Measurements from ENCODE around the gene ADCY3.
"Not testable (repeated sequence)": the region's sequence is repeated elsewhere in the genome, so short reads cannot be mapped to it uniquely, and the experiment has no call there.

Gene ADCY3

DNA sequence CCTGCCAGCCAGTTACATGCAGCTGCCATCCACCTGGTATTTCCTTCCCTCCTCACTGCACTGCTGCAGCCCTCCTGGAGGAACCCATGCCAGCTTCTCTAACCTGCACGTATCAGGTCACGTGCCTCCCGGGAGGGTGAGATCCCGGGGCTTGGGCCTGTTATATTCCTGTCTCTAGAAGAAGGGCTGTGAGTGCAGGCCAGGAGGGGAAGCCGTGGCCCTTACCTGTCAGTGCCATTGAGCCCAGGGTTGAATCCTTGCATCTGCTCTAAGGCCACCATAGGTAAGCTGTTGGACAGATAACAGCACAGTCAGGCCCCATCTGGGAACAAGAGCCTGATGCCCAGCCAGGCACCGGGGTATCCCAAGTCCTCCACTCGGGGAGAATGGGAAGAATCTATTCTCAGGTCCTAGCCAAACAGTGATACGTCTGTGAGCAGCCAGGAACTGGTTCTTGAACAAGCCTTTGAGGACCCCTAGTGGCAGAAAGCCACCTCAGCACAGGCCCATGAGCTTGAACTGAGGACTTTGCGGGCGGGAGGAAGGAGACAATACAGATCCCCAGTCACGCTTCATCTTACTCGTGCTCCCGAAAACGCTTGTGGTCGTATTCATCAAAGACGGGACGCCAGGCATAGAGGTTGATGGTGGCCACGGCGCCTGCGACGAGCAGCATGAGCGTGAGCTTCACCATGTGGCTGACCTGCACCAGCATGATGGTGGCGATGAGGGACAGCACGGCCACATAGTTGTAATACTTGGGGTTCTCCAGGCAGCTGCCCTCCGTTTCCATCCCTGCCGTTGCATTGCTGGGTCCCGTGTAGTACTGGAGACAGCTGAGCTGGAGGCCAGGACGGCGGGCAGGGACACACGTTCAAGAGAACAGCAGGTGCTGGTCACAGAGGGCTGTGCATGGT lies 92.5 kb downstream of the ADCY3 start:
- DNase-seq = peak; percentile 73

- no peak for DNase-seq
These were observed 93.3 kb downstream of the ADCY3 start for GRCh38 chr2:24826773-24827145.

DNA sequence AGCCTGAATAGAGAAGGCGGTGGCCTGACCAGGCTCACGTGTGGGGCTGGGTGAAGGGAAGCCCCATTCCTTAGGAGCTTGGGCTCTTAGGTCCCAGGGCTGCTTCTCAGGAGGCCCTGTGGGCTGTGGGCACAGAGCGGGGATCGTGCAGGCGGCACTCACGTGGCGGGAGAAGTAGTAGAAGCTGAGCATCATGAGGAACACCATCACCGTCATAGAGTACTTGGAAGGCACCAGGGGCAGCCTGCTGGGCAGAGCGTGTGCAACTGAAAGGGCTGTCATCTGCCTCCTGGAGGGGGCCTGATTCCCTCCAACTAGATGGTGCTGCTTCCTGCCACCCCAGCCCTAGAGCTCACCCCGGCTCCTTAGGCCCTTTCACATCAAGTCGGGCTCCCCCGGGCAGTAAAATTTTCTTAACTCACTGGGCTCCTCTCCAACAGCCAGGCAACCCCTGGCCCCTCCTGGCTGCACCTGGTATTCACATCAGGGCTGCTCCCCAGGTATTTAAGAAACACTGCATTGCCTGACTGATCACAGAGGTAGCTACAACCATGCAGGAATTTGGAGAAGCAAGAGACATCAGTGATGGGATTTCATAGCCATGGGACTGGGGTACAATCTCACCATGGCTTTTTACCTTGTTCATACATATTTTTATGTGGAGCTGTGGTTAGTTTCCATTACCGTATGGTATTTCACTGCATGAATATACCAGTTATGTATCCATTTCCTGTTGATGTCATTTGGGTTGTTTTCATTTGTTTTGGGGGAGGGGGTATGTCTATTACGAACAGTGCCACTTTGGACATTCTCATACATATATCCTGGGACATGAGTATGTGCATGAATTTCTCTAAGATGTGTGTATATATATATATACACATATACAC lies 93.9 kb downstream of the ADCY3 start:
- no peak for DNase-seq

- DNase-seq = no peak
These were observed 94.8 kb downstream of the ADCY3 start for GRCh38 chr2:24824966-24825882.

DNA sequence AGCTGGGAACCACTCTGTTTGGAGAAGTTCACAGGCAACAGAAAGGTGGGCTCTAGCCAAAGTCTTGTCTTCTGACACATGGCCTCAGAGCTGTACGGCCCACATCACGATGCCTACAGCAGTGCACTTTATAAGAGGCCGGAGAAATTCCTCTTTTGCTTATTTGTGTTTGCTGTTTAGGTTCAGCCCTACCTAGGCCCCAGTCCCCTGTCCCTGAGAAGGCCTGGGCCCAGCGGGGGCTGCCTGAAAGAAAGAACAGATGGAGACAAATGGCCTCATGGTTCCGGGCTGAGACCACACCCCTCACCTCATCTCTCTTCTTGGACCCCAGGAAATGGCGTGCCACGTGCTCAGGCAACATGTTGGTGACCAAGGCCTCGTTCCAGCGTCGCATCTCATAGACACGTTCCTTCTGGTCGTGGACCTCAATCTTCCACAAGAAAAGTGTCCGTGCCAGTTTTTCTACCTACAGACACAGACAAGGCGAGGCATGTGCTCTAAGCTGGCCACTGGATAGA lies 95.9 kb downstream of the ADCY3 start:
- no peak for DNase-seq

DNA sequence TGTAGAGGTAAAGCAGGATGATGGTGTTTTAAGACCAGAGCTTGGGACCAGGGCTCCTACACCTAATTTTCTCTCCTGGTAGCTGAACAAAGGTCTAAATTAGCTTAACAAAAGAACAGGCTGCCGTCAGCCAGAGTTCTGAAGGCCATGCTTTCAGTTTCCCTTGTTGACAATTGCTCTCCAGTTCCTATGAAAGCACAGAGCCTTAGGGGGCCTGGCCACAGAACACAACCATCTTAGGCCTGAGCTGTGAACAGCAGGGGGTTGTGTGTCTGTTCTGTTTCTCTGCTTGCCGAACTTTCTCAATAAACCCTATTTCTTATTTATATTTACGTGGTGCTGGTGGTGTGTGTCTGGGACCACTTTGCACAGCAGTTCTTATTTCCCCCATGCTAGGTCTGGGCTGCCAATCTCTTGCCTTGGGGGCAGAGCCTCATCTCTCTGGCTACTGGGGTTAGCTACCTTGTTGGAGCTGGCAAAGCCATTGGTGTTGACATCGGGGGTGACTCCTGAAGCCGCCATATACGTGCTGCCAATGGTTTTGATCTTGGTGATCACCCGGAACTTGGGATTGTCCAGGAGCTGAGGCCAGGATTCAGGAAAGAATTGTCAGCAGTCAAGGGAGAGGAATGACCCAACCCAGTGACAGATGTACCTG lies 97.9 kb downstream of the ADCY3 start:
- peak; percentile 77 for DNase-seq

DNA sequence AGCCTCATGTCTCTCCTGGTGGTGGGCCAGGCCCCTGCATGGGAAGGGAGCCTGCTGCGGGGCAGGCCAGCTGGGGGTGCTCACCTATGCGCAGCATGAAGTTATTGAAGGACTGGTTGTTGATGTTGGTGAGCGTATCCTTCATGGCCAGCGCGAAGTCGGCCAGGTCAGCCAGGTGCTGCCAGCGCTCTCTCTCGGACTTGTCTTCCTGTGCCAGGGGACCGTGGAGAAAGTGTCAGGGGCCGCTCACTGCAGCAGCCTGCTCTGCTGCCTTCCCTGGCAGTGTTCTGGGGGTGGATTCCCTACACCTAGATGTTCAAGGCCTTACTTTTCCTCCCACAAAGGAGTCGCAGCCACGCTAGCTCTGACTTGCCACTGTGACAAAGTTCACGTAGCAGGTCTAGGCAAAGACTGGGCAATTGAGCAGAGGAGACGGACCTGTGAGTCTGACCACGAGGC lies 98.6 kb downstream of the ADCY3 start:
- no peak for DNase-seq

DNA sequence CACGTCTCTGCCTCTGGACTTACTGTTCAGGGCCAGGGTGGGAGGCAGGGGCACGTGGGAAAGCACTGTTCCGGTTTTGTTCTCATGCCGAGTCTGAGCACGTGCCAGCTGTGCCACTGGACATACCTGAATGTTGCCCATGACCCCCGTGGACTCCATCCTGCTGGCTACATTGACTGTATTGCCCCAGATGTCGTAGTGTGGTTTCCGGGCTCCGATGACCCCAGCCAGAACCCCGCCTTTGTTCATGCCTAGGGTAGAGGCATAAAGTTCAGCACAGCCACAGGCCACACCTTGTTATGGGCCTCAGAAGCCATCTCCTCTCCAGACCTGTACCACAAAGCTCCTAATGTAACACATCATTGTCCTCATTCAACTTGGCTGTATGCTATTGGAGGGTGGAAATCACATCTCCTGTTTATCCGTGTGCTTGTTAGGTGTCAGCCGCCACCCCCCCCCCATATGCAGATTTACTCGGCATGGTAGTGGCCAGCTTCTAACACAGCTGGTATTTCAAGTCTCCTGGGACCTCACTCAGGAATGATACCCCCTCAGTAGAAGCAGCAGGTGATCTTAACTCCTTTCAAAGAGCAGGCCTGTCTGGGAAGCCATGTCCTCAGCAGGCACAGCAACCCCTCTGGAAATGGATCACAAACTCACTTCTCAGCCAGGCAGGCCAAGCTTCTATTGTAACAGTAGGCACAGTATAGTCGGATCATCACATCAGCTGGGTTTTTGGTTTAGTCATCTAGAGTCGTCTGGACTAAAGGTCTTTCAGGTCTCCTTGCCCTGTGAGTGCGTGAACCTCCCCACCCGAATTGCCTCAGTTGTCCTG lies 99.2 kb downstream of the ADCY3 start:
- DNase-seq = no peak

DNA sequence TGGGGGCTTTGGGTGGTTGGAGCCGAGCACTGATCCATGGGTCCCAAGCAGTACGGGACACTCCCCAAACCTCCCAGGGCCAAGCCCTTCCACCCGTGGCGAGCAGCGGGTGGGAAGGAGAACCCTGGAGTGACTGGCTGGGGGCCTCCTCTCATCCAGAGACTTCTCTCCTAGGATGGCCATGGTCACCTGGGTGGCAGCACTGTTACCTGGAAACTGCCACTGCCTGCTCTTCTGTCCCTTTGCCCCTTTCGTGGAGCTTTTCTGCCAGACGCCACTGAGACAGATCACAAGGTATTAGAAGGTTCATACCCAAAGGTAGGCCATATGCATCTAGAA lies 99.9 kb downstream of the ADCY3 start:
- DNase-seq = no peak

DNA sequence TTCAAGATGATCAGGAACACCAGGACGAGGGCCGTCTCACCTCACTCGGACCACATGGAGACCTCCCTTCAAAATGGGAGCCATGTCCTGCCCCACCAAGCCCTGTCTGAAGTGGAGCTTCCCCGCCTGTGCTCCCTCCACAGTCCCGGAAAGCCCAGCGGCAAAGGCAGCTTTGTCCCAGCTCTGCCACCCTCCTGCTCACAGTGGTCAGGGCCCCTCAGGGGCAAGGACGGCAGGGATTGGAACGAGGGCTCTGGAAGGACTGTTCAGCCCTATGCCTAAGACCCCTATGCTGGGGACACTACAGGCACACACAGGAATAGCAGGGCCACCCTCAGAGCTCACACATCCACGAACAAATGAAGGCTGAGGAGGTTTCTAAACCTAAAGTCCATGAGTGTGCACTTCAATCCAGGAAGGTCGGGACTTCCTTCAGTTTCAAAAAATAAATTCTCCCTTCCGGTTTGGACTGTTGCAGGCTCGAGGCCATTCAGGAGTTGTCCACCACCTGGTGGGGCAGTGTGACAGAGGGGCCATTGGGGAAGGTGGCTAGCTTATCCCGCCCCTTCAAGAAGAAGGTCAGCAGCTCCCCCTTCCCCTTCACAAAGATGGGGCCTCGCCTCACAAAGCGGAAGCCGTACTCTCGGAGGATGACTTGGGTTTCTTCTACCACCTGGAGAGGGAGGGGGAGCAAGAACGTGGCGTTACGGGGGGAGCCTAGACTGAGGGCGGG lies 100.4 kb downstream of the ADCY3 start:
- DNase-seq = no peak

DNA sequence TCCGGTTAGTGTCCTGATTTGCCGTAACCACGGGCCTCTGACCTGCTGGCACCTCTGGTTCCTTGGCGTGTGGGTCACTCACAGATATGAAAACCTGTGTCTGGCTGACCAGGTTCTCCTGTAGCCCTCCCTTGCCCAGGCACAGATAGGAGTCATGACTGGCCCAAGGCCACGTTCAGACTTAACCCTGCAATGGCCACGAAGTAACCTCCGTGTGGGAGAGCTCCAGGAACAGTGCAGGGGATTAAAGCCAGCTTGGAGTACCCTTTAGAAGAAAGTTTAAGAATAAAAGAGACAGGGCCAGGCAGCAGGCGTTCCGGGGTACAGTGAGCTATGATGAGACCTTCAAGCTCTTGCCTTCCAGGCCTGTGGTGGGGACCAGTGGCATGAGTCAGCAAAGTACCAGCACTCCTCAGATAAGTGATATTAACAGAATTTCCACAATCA lies 101.3 kb downstream of the ADCY3 start:
- DNase-seq = no peak

- DNase-seq = no peak
These were observed 103.2 kb downstream of the ADCY3 start for GRCh38 chr2:24816884-24817283.

DNA sequence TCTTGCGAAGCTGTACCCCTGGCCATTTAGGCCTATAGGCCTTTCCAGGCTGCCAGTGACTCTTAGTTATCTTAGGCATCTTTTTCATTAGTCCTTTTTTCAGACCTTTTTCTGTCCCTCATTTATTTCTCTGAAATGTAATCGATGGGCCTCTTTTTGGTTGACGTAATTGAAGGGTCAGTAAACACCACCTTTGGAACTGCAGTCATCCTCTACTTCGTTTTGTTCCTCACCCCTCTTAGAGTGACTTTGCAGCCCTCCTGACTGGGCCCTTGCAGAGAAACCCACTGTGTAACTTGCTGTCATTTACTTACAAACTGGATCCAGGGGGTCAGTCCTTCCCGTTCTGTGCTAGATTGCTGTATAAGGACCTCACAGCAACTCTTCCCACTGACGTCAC lies 103.6 kb downstream of the ADCY3 start:
- DNase-seq = no peak

GRCh38 chr2:24815171-24815570 lies 104.9 kb downstream of the ADCY3 start:
- no peak for DNase-seq

DNA sequence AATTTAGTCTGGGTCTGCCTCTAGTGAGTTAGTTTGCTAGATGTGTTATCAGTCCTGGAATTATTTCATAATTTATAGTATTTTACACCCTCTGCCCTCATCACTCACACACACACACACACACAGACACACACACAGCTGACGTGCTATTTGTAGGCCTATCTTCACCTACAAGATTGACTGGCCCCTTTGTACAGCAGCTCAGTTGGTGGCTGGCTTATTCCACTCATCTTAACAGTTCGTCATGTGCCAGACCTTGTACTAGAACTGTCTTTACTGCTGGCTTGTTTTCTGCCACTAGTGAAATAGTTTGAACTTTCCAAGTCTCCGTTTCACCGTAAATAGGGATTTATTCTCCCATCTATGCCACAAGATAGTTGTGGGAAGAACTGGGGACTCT lies 105.5 kb downstream of the ADCY3 start:
- DNase-seq = no peak

- no peak for DNase-seq
These were observed 106.3 kb downstream of the ADCY3 start for GRCh38 chr2:24813691-24814137.

GRCh38 chr2:24809316-24810007 lies 110.6 kb downstream of the ADCY3 start:
- no peak for DNase-seq

DNA sequence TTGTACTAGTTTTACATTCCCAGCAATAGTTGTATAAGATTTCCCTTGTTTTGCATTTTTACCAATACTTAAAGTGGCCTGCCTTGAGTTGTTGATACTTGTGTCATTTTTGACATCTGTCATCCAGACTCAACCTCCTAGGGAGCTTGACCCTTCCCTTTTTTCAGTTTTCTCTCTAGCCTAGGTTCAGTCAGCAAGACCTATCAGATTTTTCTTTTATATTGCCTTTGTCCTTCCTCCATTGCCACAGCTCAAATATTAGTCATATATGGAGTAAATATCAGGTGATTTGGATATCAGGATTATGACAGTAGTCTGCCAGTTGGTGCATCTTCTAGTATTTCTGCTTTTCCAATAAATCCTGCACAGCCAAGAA lies 113.4 kb downstream of the ADCY3 start:
- no peak for DNase-seq

GRCh38 chr2:24805811-24806660 lies 114.0 kb downstream of the ADCY3 start:
- not testable (repeated sequence) for DNase-seq
